OCI-LY1 (cell line): ENCODE results near the gene KRTAP5-8.

ENCODE experiments used
- H2AFZ ChIP-seq: fragments of 200-600 bp; sonication (generic), shearing (Covaris generic); 2 replicates; pipeline ENCODE4 v1.6.0; 2014; ENCODE audit warnings: antibody characterized with exemption, mild to moderate bottlenecking, low read length
- H3F3A ChIP-seq: fragments of 200-600 bp; sonication (generic), shearing (Covaris generic); 2 replicates; pipeline ENCODE4 v1.6.0; 2014; ENCODE audit warnings: mild to moderate bottlenecking, antibody characterized with exemption, low read length, moderate library complexity; ENCODE audit not compliant: insufficient read depth
- H3K27ac ChIP-seq: fragments of 200-600 bp; sonication (generic); 2 replicates; pipeline ENCODE4 v1.5.1; 2014; ENCODE audit warnings: low read length, mixed run types, mild to moderate bottlenecking, low read depth; ENCODE audit not compliant: poor library complexity, severe bottlenecking
- H3K27me3 ChIP-seq: fragments of 200-600 bp; sonication (generic); 2 replicates; pipeline ENCODE4 v1.6.0; 2014; ENCODE audit warnings: antibody characterized with exemption, mild to moderate bottlenecking, low read length, moderate library complexity; ENCODE audit not compliant: insufficient read depth
- H3K36me3 ChIP-seq: fragments of 200-600 bp; sonication (generic); 2 replicates; pipeline ENCODE4 v1.6.1; 2014; ENCODE audit warnings: mild to moderate bottlenecking, antibody characterized with exemption, low read length, moderate library complexity, mixed read lengths; ENCODE audit not compliant: insufficient read depth
- H3K4me1 ChIP-seq: fragments of 200-600 bp; sonication (generic); 2 replicates; pipeline ENCODE4 v1.5.1; 2014; ENCODE audit warnings: mild to moderate bottlenecking, low read length, moderate library complexity; ENCODE audit not compliant: insufficient read depth, severe bottlenecking
- H3K4me2 ChIP-seq: fragments of 200-600 bp; sonication (generic), shearing (Covaris generic); 2 replicates; pipeline ENCODE4 v1.6.1; 2014; ENCODE audit warnings: low read length
- H3K4me3 ChIP-seq: fragments of 200-600 bp; sonication (generic); 2 replicates; pipeline ENCODE4 v1.5.1; 2014; ENCODE audit warnings: low read length, low read depth, mild to moderate bottlenecking, mixed read lengths; ENCODE audit not compliant: poor library complexity, severe bottlenecking
- H3K79me2 ChIP-seq: fragments of 200-600 bp; shearing (Covaris generic); 2 replicates; pipeline ENCODE4 v1.6.1; 2016; ENCODE audit warnings: mixed run types, low read length, mixed read lengths; ENCODE audit not compliant: insufficient read depth
- H3K9ac ChIP-seq: fragments of 200-600 bp; sonication (generic), shearing (Covaris generic); 2 replicates; pipeline ENCODE4 v1.6.1; 2014; ENCODE audit warnings: mild to moderate bottlenecking, low read length, mixed read lengths
- H3K9me2 ChIP-seq: fragments of 200-600 bp; sonication (generic), shearing (Covaris generic); 2 replicates; pipeline ENCODE4 v1.6.1; 2014; ENCODE audit warnings: low read depth, mild to moderate bottlenecking, low read length, mixed read lengths
- H3K9me3 ChIP-seq: fragments of 200-600 bp; shearing (Covaris generic); 2 replicates; pipeline ENCODE4 v1.6.1; 2014; ENCODE audit warnings: low read length, mixed read lengths
- H4K20me1 ChIP-seq: fragments of 200-600 bp; sonication (generic), shearing (Covaris generic); 2 replicates; pipeline ENCODE4 v1.6.0; 2016; ENCODE audit warnings: mild to moderate bottlenecking, low read length; ENCODE audit not compliant: insufficient read depth
- CTCF ChIP-seq: fragments of 200-600 bp; sonication (generic), shearing (Covaris generic); IDR thresholded peaks from 2 replicates; pipeline ENCODE4 v1.5.1; 2017; ENCODE audit warnings: mild to moderate bottlenecking, antibody characterized with exemption, low read length, moderate library complexity, mixed read lengths
- EZH2 ChIP-seq: fragments of 200-600 bp; sonication (generic), shearing (Covaris generic); IDR thresholded peaks from 2 replicates; pipeline ENCODE4 v1.8.0; 2017; ENCODE audit warnings: borderline replicate concordance, mixed run types, mild to moderate bottlenecking, antibody characterized with exemption, low read length, moderate library complexity, mixed read lengths

The KRTAP5-8 gene

DNA sequence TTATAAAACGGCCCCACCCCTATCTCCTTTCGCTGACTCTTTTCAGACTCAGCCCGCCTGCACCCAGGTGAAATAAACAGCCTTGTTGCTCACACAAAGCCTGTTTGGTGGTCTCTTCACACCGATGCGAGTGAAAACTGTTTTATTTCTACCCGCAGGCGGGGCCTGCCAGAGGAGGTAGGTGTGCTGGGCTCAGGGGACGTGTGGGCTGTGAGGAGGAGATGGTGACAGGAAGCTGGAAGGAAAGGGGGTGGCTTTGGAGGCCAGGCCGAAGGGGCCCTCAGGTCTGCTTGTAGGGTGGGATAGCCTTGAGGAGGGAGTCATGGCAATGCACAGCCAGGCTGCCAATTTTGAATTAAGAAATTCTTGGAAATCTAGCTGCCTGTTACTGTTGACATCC, 32.0 kb upstream of the KRTAP5-8 start:
- Histone ChIP-seq H3K27ac (no peak overlapping the region), H3K9ac (no peak overlapping the region), H3K9me3 (peaks cover 8% of the 10 kb centered on the region; the same call in 1 of the 2 replicates), H3K27me3 (no peaks in the 10 kb centered on the region), H3K4me1 (no peaks in the 10 kb centered on the region), H3K4me3 (no peak overlapping the region), H3K79me2 (no peaks in the 10 kb centered on the region), H4K20me1 (no peaks in the 10 kb centered on the region), H2AFZ (no peak overlapping the region), H3K9me2 (no peaks in the 10 kb centered on the region), H3K36me3 (peaks cover 4% of the 10 kb centered on the region; the same call in 1 of the 2 replicates), H3F3A (no peaks in the 10 kb centered on the region), H3K4me2 (no peak overlapping the region)
- TF ChIP-seq EZH2: no peak
- no peak for TF ChIP-seq CTCF

DNA sequence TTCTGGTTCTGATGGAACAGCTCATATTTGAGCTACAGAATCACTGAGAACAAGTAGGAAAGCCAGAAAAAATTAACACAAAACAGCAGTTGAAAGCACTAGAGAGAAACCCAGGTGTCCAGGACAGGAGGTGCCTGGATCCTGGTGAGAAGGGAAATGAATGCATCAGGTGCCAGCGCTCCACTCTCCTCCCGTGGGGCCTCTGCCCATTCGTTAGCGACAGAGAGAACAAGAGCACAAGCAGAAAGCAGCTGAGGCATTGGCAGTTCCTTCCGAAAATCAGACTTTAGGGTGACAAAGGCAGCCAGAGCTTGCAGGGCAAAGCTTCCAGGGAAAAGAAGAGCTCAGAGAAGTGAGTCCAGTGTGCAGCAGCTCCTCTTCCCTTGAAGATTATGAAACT, 30.7 kb upstream of the KRTAP5-8 start:
- H3K4me1 ChIP-seq: no peaks in the 10 kb centered on the region
- H3K79me2 ChIP-seq: no peaks in the 10 kb centered on the region
- no peaks in the 10 kb centered on the region for H3K27me3 ChIP-seq
- H3K4me2 ChIP-seq: no peak overlapping the region
- H3F3A ChIP-seq: no peaks in the 10 kb centered on the region
- no peaks in the 10 kb centered on the region for H3K36me3 ChIP-seq
- peaks cover 8% of the 10 kb centered on the region; the same call in 1 of the 2 replicates for H3K9me3 ChIP-seq
- H3K27ac ChIP-seq: no peak overlapping the region
- TF ChIP-seq CTCF: no peak
- TF ChIP-seq EZH2: no peak
- H4K20me1 ChIP-seq: no peaks in the 10 kb centered on the region
- H2AFZ ChIP-seq: no peak overlapping the region
- H3K9ac ChIP-seq: no peak overlapping the region
- no peaks in the 10 kb centered on the region for H3K9me2 ChIP-seq
- no peak overlapping the region for H3K4me3 ChIP-seq

DNA sequence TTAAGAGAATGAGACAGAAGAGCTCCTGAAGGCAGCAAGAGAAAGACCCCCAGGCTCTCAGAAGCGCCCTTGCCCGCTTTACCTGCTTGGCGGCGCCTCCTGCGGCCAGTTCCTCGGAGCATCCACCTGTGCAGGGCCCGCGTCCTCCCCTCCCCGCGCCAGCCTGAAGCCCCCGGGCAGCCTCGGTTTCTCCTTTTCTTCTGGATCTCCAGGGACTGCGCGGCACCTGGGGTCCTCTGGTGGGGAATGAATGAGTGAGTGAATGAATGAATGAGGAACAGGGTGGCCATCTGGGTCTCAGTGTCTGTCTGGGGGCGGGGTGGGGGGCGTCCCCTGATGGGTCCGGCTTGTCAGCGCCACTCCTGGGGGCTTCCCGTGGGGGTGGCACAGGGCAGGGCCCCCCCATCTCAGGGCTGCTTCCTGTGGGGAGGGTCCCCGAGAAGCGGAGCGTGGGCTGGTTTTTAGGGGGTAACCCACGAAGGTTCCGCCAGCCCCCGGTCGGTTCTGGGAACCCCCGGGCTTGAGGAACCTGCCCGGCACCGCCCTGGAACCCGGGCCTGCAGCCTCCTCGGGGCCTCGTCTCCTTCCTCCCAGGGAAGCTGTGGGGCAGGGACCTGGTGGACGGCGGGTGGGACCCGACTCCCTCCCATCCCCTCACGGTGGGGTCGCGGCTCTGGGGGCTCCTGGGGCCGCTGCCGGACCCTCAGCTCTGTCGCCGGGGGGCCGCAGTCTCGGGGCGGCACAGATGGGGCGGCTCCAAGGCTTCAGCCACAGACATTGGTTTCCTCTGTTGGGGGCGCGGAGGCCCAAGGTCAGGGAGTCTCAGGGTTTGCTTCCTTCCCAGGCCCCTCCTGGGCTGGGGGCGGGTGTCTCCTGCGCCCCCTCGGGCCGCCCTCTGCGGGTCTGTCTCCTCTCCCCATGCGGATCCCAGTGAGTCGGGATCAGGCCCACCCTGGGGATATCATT, 19.0 kb upstream of the KRTAP5-8 start:
- no peaks in the 10 kb centered on the region for H3K9me2 ChIP-seq
- H3K36me3 ChIP-seq: no peaks in the 10 kb centered on the region
- no peaks in the 10 kb centered on the region for H3K9me3 ChIP-seq
- no peaks in the 10 kb centered on the region for H3K4me1 ChIP-seq
- no peak for TF ChIP-seq EZH2
- TF ChIP-seq CTCF: no peak
- H3F3A ChIP-seq: no peaks in the 10 kb centered on the region
- no peaks in the 10 kb centered on the region for H3K79me2 ChIP-seq
- no peak overlapping the region for H3K4me2 ChIP-seq
- H3K27ac ChIP-seq: no peak overlapping the region
- no peak overlapping the region for H3K9ac ChIP-seq
- H2AFZ ChIP-seq: no peak overlapping the region
- no peaks in the 10 kb centered on the region for H4K20me1 ChIP-seq
- no peaks in the 10 kb centered on the region for H3K27me3 ChIP-seq
- H3K4me3 ChIP-seq: no peak overlapping the region
